ENCODE results near the gene CAPS. TPM values are rescaled to one million over a fixed set of nuclear protein-coding genes. Genes with fewer than 3 reads are reported as not detected.

CAPS gene
- polyA plus RNA-seq, 1 donor (not counting 4 experiments of a cell fraction or from before 2014, with no cell fraction given) = 2.7 TPM

DNA sequence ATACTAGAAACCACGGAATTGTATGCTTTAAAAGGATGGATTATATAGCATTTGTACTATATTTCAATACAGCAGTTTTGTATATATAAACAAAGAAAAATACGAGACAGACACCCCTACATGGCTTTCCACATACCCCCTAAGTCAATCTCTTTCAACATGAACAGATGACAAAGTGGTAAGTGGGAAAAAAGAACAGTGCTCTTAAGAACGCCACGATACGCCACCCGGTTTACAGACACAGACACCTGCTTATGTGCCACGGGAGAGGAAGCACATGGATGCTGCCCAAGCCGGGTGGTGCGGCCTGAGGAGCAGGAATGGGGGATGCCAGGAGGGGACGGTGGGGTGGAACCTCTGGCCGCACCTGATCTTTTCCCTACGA, 8.1 kb downstream of the CAPS start:
- Histone ChIP-seq H3K36me3 (ENCODE audit: control insufficient read depth in 2 of 2, extremely low read depth in 1 of 2, insufficient read depth in 2 of 2, low read length in 2 of 2) (peaks cover 24 to 48% of the 10 kb centered on the region in 2 experiments), H3K9ac (ENCODE audit: control insufficient read depth, extremely low read depth, insufficient read depth, low read length) (no peak overlapping the region), H3K4me1 (ENCODE audit: control insufficient read depth, extremely low read depth, insufficient read depth, low read length) (no peaks in the 10 kb centered on the region), H3K9me3 (ENCODE audit: control insufficient read depth, low read depth, low read length) (no peaks in the 10 kb centered on the region), H3K27ac (ENCODE audit: control insufficient read depth, insufficient read depth, low read length) (no peak overlapping the region), H3K9me1 (ENCODE audit: control insufficient read depth, extremely low read depth, insufficient read depth, low read length) (no peaks in the 10 kb centered on the region), H4K20me1 (ENCODE audit: control insufficient read depth, extremely low read depth, insufficient read depth, low read length) (no peaks in the 10 kb centered on the region), H3K79me2 (ENCODE audit: control insufficient read depth, insufficient read depth, low read length) (no peaks in the 10 kb centered on the region), H3K27me3 (ENCODE audit: control insufficient read depth, extremely low read depth, insufficient read depth, low read length) (no peaks in the 10 kb centered on the region), H3K4me2 (ENCODE audit: control insufficient read depth, extremely low read depth, insufficient read depth, low read depth, low read length) (no peak overlapping the region), H2AFZ (ENCODE audit: control insufficient read depth, low read length) (no peak overlapping the region), H3K4me3 (ENCODE audit: control insufficient read depth in 2 of 3, extremely low read depth in 1 of 3, insufficient read depth in 2 of 3, low read depth in 1 of 3, low read length in 3 of 3) (no peak overlapping the region)
- dilution Hi-C loops (cut with MboI; ENCODE audit: extremely low pct_ligation_motif_present, low sequenced_read_pairs) = no loop called here
- no peak for DNase-seq (ENCODE audit: low read depth, low spot score)
- TF ChIP-seq EZH2 (IDR thresholded peaks at IDR 0.05; ENCODE audit: low read length) (no peak), CTCF (optimal IDR thresholded peaks at IDR 0.05 in 1 of 3, IDR thresholded peaks at IDR 0.05 in 1 of 3, conservative IDR thresholded peaks at IDR 0.05 in 1 of 3; ENCODE audit: extremely low read depth in 1 of 3, insufficient read depth in 2 of 3, low read length in 3 of 3) (no peak)
- FAIRE-seq = no peak

DNA sequence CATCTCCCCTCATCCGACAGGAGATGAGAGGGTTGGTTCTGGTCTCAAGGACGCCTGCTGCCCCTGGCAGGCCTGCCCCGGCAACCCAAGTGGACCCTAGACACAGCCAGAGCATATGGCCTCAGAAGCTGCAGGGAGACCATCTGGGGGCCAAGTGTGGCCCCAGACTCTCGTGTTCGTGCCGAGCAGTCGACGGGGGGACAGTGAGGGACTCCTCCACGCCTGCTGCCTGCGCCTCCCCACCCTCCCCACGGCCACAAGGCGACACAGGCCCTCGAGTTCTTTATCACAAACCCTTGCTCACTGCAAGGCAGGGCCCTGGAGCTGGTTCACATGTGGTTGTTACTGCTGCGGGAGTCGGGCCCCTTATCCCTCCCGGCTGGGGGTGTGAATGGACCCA, 9.3 kb downstream of the CAPS start:
- H3K9ac ChIP-seq (ENCODE audit: control insufficient read depth, extremely low read depth, insufficient read depth, low read length) = no peak overlapping the region
- no peaks in the 10 kb centered on the region for H4K20me1 ChIP-seq (ENCODE audit: control insufficient read depth, extremely low read depth, insufficient read depth, low read length)
- H3K9me3 ChIP-seq (ENCODE audit: control insufficient read depth, low read depth, low read length) = no peaks in the 10 kb centered on the region
- FAIRE-seq (no peak), DNase-seq (ENCODE audit: low read depth, low spot score) (no peak)
- dilution Hi-C loops (cut with MboI; ENCODE audit: extremely low pct_ligation_motif_present, low sequenced_read_pairs) = no loop called here
- H3K36me3 ChIP-seq (ENCODE audit: control insufficient read depth in 2 of 2, extremely low read depth in 1 of 2, insufficient read depth in 2 of 2, low read length in 2 of 2) = peaks cover 25 to 54% of the 10 kb centered on the region in 2 experiments
- no peaks in the 10 kb centered on the region for H3K4me1 ChIP-seq (ENCODE audit: control insufficient read depth, extremely low read depth, insufficient read depth, low read length)
- H3K27ac ChIP-seq (ENCODE audit: control insufficient read depth, insufficient read depth, low read length) = no peak overlapping the region
- TF ChIP-seq EZH2 (IDR thresholded peaks at IDR 0.05; ENCODE audit: low read length) = no peak
- no peak for TF ChIP-seq CTCF (optimal IDR thresholded peaks at IDR 0.05 in 1 of 3, IDR thresholded peaks at IDR 0.05 in 1 of 3, conservative IDR thresholded peaks at IDR 0.05 in 1 of 3; ENCODE audit: extremely low read depth in 1 of 3, insufficient read depth in 2 of 3, low read length in 3 of 3)
- no peaks in the 10 kb centered on the region for H3K27me3 ChIP-seq (ENCODE audit: control insufficient read depth, extremely low read depth, insufficient read depth, low read length)
- H3K4me2 ChIP-seq (ENCODE audit: control insufficient read depth, extremely low read depth, insufficient read depth, low read depth, low read length) = no peak overlapping the region
- H3K4me3 ChIP-seq (ENCODE audit: control insufficient read depth in 2 of 3, extremely low read depth in 1 of 3, insufficient read depth in 2 of 3, low read depth in 1 of 3, low read length in 3 of 3) = no peak overlapping the region
- no peak overlapping the region for H2AFZ ChIP-seq (ENCODE audit: control insufficient read depth, low read length)
- no peaks in the 10 kb centered on the region for H3K79me2 ChIP-seq (ENCODE audit: control insufficient read depth, insufficient read depth, low read length)
- no peaks in the 10 kb centered on the region for H3K9me1 ChIP-seq (ENCODE audit: control insufficient read depth, extremely low read depth, insufficient read depth, low read length)

All from keratinocyte (primary cell).